Mucosa of descending colon (tissue), 3 donors: ENCODE results near the gene ATP9B. TPM values are rescaled to one million over a fixed set of nuclear protein-coding genes. Genes with fewer than 3 reads are reported as not detected.

ENCODE experiments used
- ATAC-seq: fragments of 200-7000 bp; cut with Tn5 transposase; one replicate; pipeline ENCODE4 v1.9.1; 2020; ENCODE audit warnings: mild to moderate bottlenecking, moderate library complexity
- DNase-seq, 3 donors: peaks; one replicate each; pipeline ENCODE4 v3.0.0-alpha.2; 2020
- H3K36me3 ChIP-seq: fragments of 200-600 bp; one replicate; pipeline ENCODE4 v1.8.0; 2021; ENCODE audit warnings: low read depth, mild to moderate bottlenecking
- H3K4me1 ChIP-seq: fragments of 200-600 bp; one replicate; pipeline ENCODE4 v1.8.0; 2021; ENCODE audit warnings: low read depth, mild to moderate bottlenecking
- H3K4me3 ChIP-seq: fragments of 200-600 bp; one replicate; pipeline ENCODE4 v1.8.0; 2021; ENCODE audit warnings: mild to moderate bottlenecking
- H3K9me3 ChIP-seq: fragments of 200-600 bp; one replicate; pipeline ENCODE4 v1.8.0; 2021; ENCODE audit warnings: mild to moderate bottlenecking
- CTCF ChIP-seq: fragments of 200-600 bp; IDR thresholded peaks from one replicate; pipeline ENCODE4 v1.8.0; 2022; ENCODE audit warnings: antibody characterized with exemption, mild to moderate bottlenecking
- intact Hi-C, 2 donors: fragments of 100-400 bp; cut with DNase I in 1 of 2; cut with micrococcal nuclease in 1 of 2; formaldehyde crosslinking; loops; one replicate each; pipeline versions ENCODE4 v1.11.0 to v1.11.1; 2022; cut with DNase I, micrococcal nuclease
- total RNA-seq, 3 donors: library from RNA; stranded (reverse); fragmentation: NEBNext Ultra II Directional in 2 of 3; extraction: Animal tissue kit (Norgen Biotek cat#: 25700) in 2 of 3; gene quantifications; one replicate each; pipeline versions ENCODE4 v1.2.1 to v1.2.4, GENCODE V29; 2021 to 2023
- donor health status: DM: no; HTN: no; CAD: no; lungs with moderate emphysema.
- donor health status: DM: no; HTN: no; CAD: no.
- donor health status: DM: no; HTN: yes; CAD: no.

The ATP9B gene
- total RNA-seq, 3 donors from 2014 or later: 25.8 to 37.1 (median 34.1) TPM

GRCh38 chr18:79423211-79424007 is 354.2 kb downstream of the ATP9B start:
- Histone ChIP-seq H3K4me3 (no peak overlapping the region), H3K36me3 (no peaks in the 10 kb centered on the region), H3K9me3 (no peaks in the 10 kb centered on the region), H3K4me1 (no peaks in the 10 kb centered on the region)
- no peak for ATAC-seq
- intact Hi-C loops: no loop called here
- no peak for DNase-seq
- no peak for TF ChIP-seq CTCF

- TF ChIP-seq CTCF: no peak
- intact Hi-C loops: no loop called here
- peak; percentile 33 for ATAC-seq
Observed at GRCh38 chr18:79424008-79424565, 354.9 kb downstream of the ATP9B start.

GRCh38 chr18:79424880-79425568 is 355.8 kb downstream of the ATP9B start:
- intact Hi-C loops: no loop called here
- H3K36me3 ChIP-seq: no peaks in the 10 kb centered on the region
- no peak overlapping the region for H3K4me3 ChIP-seq
- H3K9me3 ChIP-seq: no peaks in the 10 kb centered on the region
- no peak for TF ChIP-seq CTCF
- H3K4me1 ChIP-seq: no peaks in the 10 kb centered on the region
- DNase-seq: no peak
- no peak for ATAC-seq

More at GRCh38 chr18:79424008-79424565, 354.9 kb downstream of the ATP9B start:
- no peaks in the 10 kb centered on the region for H3K36me3 ChIP-seq
- H3K9me3 ChIP-seq: no peaks in the 10 kb centered on the region
- no peaks in the 10 kb centered on the region for H3K4me1 ChIP-seq
- no peak for DNase-seq
- H3K4me3 ChIP-seq: no peak overlapping the region

GRCh38 chr18:79425569-79425886 is 356.3 kb downstream of the ATP9B start:
- no peaks in the 10 kb centered on the region for H3K9me3 ChIP-seq
- intact Hi-C loops: no loop called here
- DNase-seq: no peak
- no peaks in the 10 kb centered on the region for H3K4me1 ChIP-seq
- H3K36me3 ChIP-seq: no peaks in the 10 kb centered on the region
- no peak overlapping the region for H3K4me3 ChIP-seq
- no peak for TF ChIP-seq CTCF
- ATAC-seq: no peak

- TF ChIP-seq CTCF: no peak
- ATAC-seq (no peak), DNase-seq (no peak)
- Histone ChIP-seq H3K9me3 (no peaks in the 10 kb centered on the region), H3K4me3 (no peak overlapping the region), H3K4me1 (no peaks in the 10 kb centered on the region), H3K36me3 (no peaks in the 10 kb centered on the region)
- intact Hi-C loops: no loop called here
Observed at GRCh38 chr18:79426376-79427300, 357.4 kb downstream of the ATP9B start.
